Natural killer cell (primary cell): Measurements from ENCODE around the gene OR2Y1. TPM values are rescaled to one million over a fixed set of nuclear protein-coding genes. Genes with fewer than 3 reads are reported as not detected.
A peak's percentile ranks its signal among the peaks of the same experiment; 100 is the strongest.
"Not testable (repeated sequence)": the region's sequence is repeated elsewhere in the genome, so short reads cannot be mapped to it uniquely, and the experiment has no call there.

ENCODE experiments used
- ATAC-seq, 3 donors: fragments of 150-1000 bp in 2 of 3; fragments of 200-7000 bp in 1 of 3; cut with Tn5 transposase; 1 replicate in 1 of 3; 2 replicates in 2 of 3; pipeline ENCODE4 v1.10.0; 2021; ENCODE audit warnings: mild to moderate bottlenecking in 2 of 3, moderate library complexity in 2 of 3
- DNase-seq, 2 donors: peaks; one replicate each; pipeline versions ENCODE4 v3.0.0 to v3.0.0-alpha.2; 2013 to 2021; ENCODE audit warnings: mixed read lengths in 1 of 2
- H3K27ac ChIP-seq: one replicate; pipeline ENCODE4 v1.5.1; 2013; ENCODE audit warnings: mild to moderate bottlenecking, low read length
- H3K27me3 ChIP-seq: one replicate; pipeline ENCODE4 v1.6.1; 2013; ENCODE audit warnings: low read length; ENCODE audit not compliant: control insufficient read depth, insufficient read depth
- H3K36me3 ChIP-seq: one replicate; pipeline ENCODE4 v1.6.1; 2013; ENCODE audit warnings: low read length; ENCODE audit not compliant: control insufficient read depth, insufficient read depth
- H3K4me1 ChIP-seq: one replicate; pipeline ENCODE4 v1.6.1; 2013; ENCODE audit warnings: low read length; ENCODE audit not compliant: control insufficient read depth, insufficient read depth
- H3K4me3 ChIP-seq: one replicate; pipeline ENCODE4 v1.5.1; 2013; ENCODE audit warnings: low read length
- H3K9me3 ChIP-seq: one replicate; pipeline ENCODE4 v1.6.1; 2013; ENCODE audit warnings: low read length; ENCODE audit not compliant: control insufficient read depth, insufficient read depth
- H3K27ac Mint-ChIP-seq, 2 donors: one replicate each; pipeline ENCODE4 v1.8.0; 2022; ENCODE audit warnings: mild to moderate bottlenecking in 2 of 2, mixed read lengths in 2 of 2, moderate library complexity in 1 of 2
- H3K27me3 Mint-ChIP-seq, 2 donors: one replicate each; pipeline ENCODE4 v1.8.0; 2022; ENCODE audit warnings: low read depth in 2 of 2, mixed read lengths in 2 of 2
- H3K36me3 Mint-ChIP-seq: one replicate; pipeline ENCODE4 v1.8.0; 2022; ENCODE audit warnings: mixed read lengths
- H3K4me1 Mint-ChIP-seq, 2 donors: one replicate each; pipeline ENCODE4 v1.8.0; 2022; ENCODE audit warnings: mixed read lengths in 2 of 2
- H3K4me3 Mint-ChIP-seq: one replicate; pipeline ENCODE4 v1.8.0; 2022; ENCODE audit warnings: mild to moderate bottlenecking, moderate library complexity, mixed read lengths
- H3K9me3 Mint-ChIP-seq, 2 donors: one replicate each; pipeline ENCODE4 v1.8.0; 2022; ENCODE audit warnings: mixed read lengths in 2 of 2
- WGBS: methylation state at CpG from one replicate; pipeline ENCODE4 v1.1.7; 2013; ENCODE audit warnings: missing lambda C conversion rate; ENCODE audit not compliant: insufficient coverage; 5-methylcytosine and 5-hydroxymethylcytosine counted together
- intact Hi-C: fragments of 100-400 bp; cut with micrococcal nuclease; formaldehyde crosslinking; loops from one replicate; pipeline ENCODE4 v1.14.2; 2022
- total RNA-seq, 4 donors: library from RNA; stranded (reverse); fragments of 120-200 nt in 1 of 4; gene quantifications; one replicate each; pipeline versions ENCODE4 v1.2.3 to v1.2.4, GENCODE V29; 2013 to 2022
- TF ChIP-seq, protein P1 (sequence below): fragments of 200-600 bp; IDR thresholded peaks from one replicate; pipeline ENCODE4 v1.8.0; 2022; ENCODE audit warnings: antibody characterized with exemption

The OR2Y1 gene
- total RNA-seq, 3 donors from 2014 or later (not counting 1 experiment from before 2014, with no cell fraction given) = not detected

DNA sequence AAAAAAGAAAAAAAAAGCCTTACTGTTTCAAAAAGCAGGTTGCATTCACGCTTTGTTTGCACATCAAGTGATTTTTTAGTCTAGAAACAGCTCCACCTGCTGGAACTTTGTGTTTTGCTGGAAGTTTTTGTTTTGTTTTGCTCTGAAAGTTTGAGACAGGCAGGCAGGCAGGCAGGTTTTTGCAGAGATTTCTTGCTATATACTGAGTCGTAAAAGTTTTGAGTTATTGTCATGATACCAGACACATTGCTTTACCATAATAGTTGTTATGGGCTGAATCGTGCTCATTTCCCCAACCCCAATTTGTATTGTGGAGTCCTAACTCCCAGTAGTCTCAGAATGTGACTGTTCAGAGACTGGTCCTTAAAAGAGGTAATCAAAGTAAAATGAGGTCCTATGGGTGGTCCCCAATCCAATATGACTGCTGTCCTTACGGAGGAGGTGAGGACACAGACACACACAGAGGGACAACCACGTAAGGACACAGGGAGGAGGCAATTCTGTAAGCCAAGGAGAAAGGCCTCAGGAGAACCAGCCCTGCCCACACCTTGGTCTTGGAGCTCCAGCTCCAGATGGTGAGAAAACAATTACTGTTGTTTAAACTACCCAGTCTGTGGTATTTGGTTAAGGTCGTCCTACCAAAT, 20.9 kb downstream of the OR2Y1 start:
- Histone ChIP-seq H3K27ac (peak overlapping the region; percentile 24), H3K4me3 (no peak overlapping the region), H3K27me3 (no peaks in the 10 kb centered on the region), H3K4me1 (peaks cover 4% of the 10 kb centered on the region), H3K9me3 (no peaks in the 10 kb centered on the region), H3K36me3 (no peaks in the 10 kb centered on the region)
- DNase-seq (peak in 1 of 2 donors; percentile 74), ATAC-seq (no peak)
- peaks cover 0 to 14% of the 10 kb centered on the region in 2 donors for H3K27me3 Mint-ChIP-seq
- H3K27ac Mint-ChIP-seq = no peak overlapping the region
- TF ChIP-seq, protein P1, sequence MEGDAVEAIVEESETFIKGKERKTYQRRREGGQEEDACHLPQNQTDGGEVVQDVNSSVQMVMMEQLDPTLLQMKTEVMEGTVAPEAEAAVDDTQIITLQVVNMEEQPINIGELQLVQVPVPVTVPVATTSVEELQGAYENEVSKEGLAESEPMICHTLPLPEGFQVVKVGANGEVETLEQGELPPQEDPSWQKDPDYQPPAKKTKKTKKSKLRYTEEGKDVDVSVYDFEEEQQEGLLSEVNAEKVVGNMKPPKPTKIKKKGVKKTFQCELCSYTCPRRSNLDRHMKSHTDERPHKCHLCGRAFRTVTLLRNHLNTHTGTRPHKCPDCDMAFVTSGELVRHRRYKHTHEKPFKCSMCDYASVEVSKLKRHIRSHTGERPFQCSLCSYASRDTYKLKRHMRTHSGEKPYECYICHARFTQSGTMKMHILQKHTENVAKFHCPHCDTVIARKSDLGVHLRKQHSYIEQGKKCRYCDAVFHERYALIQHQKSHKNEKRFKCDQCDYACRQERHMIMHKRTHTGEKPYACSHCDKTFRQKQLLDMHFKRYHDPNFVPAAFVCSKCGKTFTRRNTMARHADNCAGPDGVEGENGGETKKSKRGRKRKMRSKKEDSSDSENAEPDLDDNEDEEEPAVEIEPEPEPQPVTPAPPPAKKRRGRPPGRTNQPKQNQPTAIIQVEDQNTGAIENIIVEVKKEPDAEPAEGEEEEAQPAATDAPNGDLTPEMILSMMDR = peak; percentile 68
- H3K36me3 Mint-ChIP-seq = no peaks in the 10 kb centered on the region
- peaks cover 6 to 18% of the 10 kb centered on the region in 2 donors for H3K4me1 Mint-ChIP-seq
- no peak overlapping the region for H3K4me3 Mint-ChIP-seq
- intact Hi-C loops = loop anchor here (5.0 kb wide), 1 partner anchor 47 kb away; no protein-coding TSS in a partner anchor
- WGBS = 42% methylated on average over 4 of the region's 6 CpGs
- no peaks in the 10 kb centered on the region for H3K9me3 Mint-ChIP-seq

DNA sequence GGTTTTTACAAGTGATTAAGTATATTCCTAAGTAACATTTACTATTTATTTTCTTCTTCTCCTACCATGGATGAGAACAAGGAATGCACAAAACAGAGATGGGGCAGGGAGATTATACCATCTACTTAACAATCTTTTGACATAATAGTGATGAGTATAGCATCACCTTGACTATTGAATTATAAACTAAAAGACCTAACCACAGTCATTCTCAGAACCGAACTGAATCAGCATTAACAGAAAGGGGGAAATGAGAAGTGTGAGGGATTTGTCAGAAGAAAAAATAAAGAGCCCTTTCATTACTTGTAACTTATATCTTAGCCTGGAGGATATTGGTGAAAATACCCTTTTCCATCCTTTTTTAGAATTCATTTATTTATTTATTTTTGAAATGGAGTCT, 21.9 kb downstream of the OR2Y1 start:
- Histone ChIP-seq H3K9me3 (no peaks in the 10 kb centered on the region), H3K27ac (no peak overlapping the region), H3K27me3 (no peaks in the 10 kb centered on the region), H3K4me3 (no peak overlapping the region), H3K4me1 (peaks cover 4% of the 10 kb centered on the region), H3K36me3 (no peaks in the 10 kb centered on the region)
- peaks cover 0 to 21% of the 10 kb centered on the region in 2 donors for H3K27me3 Mint-ChIP-seq
- peak overlapping the region; percentile 21 to 54 for H3K27ac Mint-ChIP-seq
- ATAC-seq (peak in 1 of 3 donors; percentile 31), DNase-seq (no peak)
- TF ChIP-seq, protein P1 = no peak
- peaks cover 0 to 2% of the 10 kb centered on the region in 2 donors for H3K9me3 Mint-ChIP-seq
- no CpG with 5 or more reads among the region's 1 CpG for WGBS
- H3K36me3 Mint-ChIP-seq = no peaks in the 10 kb centered on the region
- peaks cover 6 to 18% of the 10 kb centered on the region in 2 donors for H3K4me1 Mint-ChIP-seq
- intact Hi-C loops = loop anchor here (5.0 kb wide), 1 partner anchor 46 kb away; no protein-coding TSS in a partner anchor
- H3K4me3 Mint-ChIP-seq = no peak overlapping the region

DNA sequence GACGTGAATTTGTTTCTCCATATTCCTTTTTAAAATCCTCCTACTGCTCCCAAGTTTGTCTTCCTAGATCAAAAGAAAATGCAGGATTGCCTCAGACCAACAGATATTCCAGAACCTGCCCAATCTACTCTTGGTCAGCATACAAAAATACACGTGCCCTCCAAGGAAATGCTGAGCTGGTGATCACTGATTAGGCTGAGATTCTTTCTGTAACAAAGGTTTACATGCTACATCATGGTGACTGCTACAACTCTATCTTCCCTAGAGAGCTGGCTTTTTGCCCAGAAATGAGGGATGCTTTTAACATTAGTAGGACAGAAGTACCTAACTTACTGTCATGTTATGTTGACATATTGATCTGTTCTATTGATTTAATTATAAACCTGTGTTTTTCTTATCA, 35.5 kb downstream of the OR2Y1 start:
- TF ChIP-seq, protein P1 = no peak
- Mint-ChIP-seq H3K4me3 (no peak overlapping the region), H3K27me3 (peaks cover 0 to 10% of the 10 kb centered on the region in 2 donors), H3K36me3 (no peaks in the 10 kb centered on the region), H3K27ac (no peak overlapping the region), H3K9me3 (peaks cover 0 to 6% of the 10 kb centered on the region in 2 donors), H3K4me1 (no peaks in the 10 kb centered on the region)
- Histone ChIP-seq H3K36me3 (no peaks in the 10 kb centered on the region), H3K4me1 (no peaks in the 10 kb centered on the region), H3K27ac (no peak overlapping the region), H3K4me3 (no peak overlapping the region), H3K27me3 (no peaks in the 10 kb centered on the region), H3K9me3 (peaks cover 4% of the 10 kb centered on the region)
- intact Hi-C loops = no loop called here
- DNase-seq = no peak
- WGBS = 51% methylated on average over 2 of the region's 2 CpGs
- no peak for ATAC-seq

DNA sequence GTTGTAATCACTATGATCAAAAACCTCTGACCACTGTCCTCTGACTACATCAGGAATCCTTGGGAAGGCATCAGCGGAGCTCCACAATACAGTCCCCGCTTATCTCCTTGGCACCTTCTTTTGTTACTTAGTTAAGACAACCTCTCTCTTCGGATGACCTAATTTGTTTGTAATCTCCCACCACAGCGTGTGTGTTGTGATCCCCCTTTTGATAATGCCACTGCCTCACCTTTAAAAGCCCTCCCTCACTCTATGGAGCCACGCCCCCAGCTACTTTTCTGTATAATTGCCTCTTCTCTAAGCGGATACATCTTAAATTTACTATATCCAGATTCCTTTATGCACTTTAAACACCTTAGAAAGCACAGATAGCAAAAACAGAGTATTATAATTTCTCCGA, 35.9 kb downstream of the OR2Y1 start:
- ATAC-seq (no peak), DNase-seq (no peak)
- Mint-ChIP-seq H3K4me1 (no peaks in the 10 kb centered on the region), H3K27ac (no peak overlapping the region), H3K36me3 (no peaks in the 10 kb centered on the region), H3K9me3 (peaks cover 0 to 6% of the 10 kb centered on the region in 2 donors), H3K27me3 (peaks cover 0 to 10% of the 10 kb centered on the region in 2 donors), H3K4me3 (no peak overlapping the region)
- 81% methylated on average over 7 of the region's 7 CpGs for WGBS
- TF ChIP-seq, protein P1 = no peak
- intact Hi-C loops = no loop called here
- no peak overlapping the region for H3K4me3 ChIP-seq
- H3K4me1 ChIP-seq = no peaks in the 10 kb centered on the region
- H3K9me3 ChIP-seq = peaks cover 4% of the 10 kb centered on the region
- no peaks in the 10 kb centered on the region for H3K36me3 ChIP-seq
- no peak overlapping the region for H3K27ac ChIP-seq
- no peaks in the 10 kb centered on the region for H3K27me3 ChIP-seq

DNA sequence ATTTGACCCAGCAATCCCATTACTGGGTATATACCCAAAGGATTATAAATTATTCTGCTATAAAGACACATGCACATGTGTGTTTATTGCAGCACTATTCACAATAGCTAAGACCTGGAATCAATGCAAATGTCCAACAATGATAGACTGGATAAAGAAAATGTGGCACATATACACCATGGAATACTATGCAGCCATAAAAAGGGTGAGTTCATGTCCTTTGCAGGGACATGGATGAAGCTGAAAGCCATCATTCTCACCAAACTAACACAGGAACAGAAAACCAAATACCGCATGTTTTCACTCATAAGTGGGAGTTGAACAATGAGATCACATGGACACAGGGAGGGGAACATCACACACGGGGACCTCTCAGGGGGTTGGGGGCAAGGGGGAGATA, 36.5 kb downstream of the OR2Y1 start:
- H3K4me1 Mint-ChIP-seq, H3K36me3 Mint-ChIP-seq, H3K27me3 Mint-ChIP-seq, H3K9me3 Mint-ChIP-seq, H3K4me3 Mint-ChIP-seq, intact Hi-C loops, H3K36me3 ChIP-seq, H3K4me1 ChIP-seq, ATAC-seq, H3K27ac ChIP-seq, DNase-seq, H3K4me3 ChIP-seq, H3K9me3 ChIP-seq, H3K27ac Mint-ChIP-seq, H3K27me3 ChIP-seq: not testable (repeated sequence)
- WGBS = 92% methylated on average over 2 of the region's 2 CpGs
